CD4-positive, alpha-beta memory T cell (primary cell): ENCODE measurements around the gene TM4SF20. TPM values are rescaled to one million over a fixed set of nuclear protein-coding genes. Genes with fewer than 3 reads are reported as not detected.

Experiments
- CTCF ChIA-PET: fragments of 350-600 bp; sonication (Branson Sonifier 250); formaldehyde crosslinking; loops from one replicate; lab custom pipeline; 2021; ENCODE audit warnings: inconsistent platforms; ENCODE audit not compliant: partially characterized antibody; lab: Charles Lee
- POLR2A ChIA-PET: fragments of 350-600 bp; sonication (Branson Sonifier 250); formaldehyde crosslinking; loops from one replicate; lab custom pipeline; 2021; ENCODE audit not compliant: partially characterized antibody; lab: Charles Lee
- DNase-seq, 5 donors: peaks; one replicate each; pipeline versions ENCODE4 v3.0.0 to v3.0.0-alpha.2; 2020 to 2022; ENCODE audit warnings: mixed read lengths in 1 of 5
- H3K27ac ChIP-seq: one replicate; pipeline ENCODE4 v1.7.0; 2013; ENCODE audit warnings: low read depth, low read length
- H3K27me3 ChIP-seq: 2 replicates; pipeline ENCODE4 v1.7.0; 2013; ENCODE audit warnings: mild to moderate bottlenecking, low read length, moderate library complexity; ENCODE audit not compliant: insufficient read depth
- H3K36me3 ChIP-seq: 2 replicates; pipeline ENCODE4 v1.7.0; 2013; ENCODE audit warnings: mild to moderate bottlenecking, low read length, moderate library complexity; ENCODE audit not compliant: insufficient read depth
- H3K4me1 ChIP-seq: 2 replicates; pipeline ENCODE4 v1.7.0; 2013; ENCODE audit warnings: mild to moderate bottlenecking, low read length, moderate library complexity; ENCODE audit not compliant: insufficient read depth
- H3K4me3 ChIP-seq, 2 donors: one replicate each; pipeline ENCODE4 v1.7.0; 2013; ENCODE audit warnings: low read length in 2 of 2, mild to moderate bottlenecking in 1 of 2
- H3K9me3 ChIP-seq, 2 donors: one replicate each; pipeline ENCODE4 v1.7.0; 2013; ENCODE audit warnings: low read length in 2 of 2, control low read depth in 1 of 2; ENCODE audit not compliant: control insufficient read depth in 1 of 2
- H3K27ac Mint-ChIP-seq, 7 donors: one replicate each; pipeline ENCODE4 v1.8.0; 2020 to 2021; ENCODE audit warnings: mixed read lengths in 7 of 7, mild to moderate bottlenecking in 6 of 7, inconsistent platforms in 3 of 7, moderate library complexity in 3 of 7
- H3K27me3 Mint-ChIP-seq, 2 donors: one replicate each; pipeline ENCODE4 v1.8.0; 2020 to 2021; ENCODE audit warnings: mixed read lengths in 2 of 2
- H3K36me3 Mint-ChIP-seq, 2 donors: one replicate each; pipeline ENCODE4 v1.8.0; 2020 to 2021; ENCODE audit warnings: mixed read lengths in 2 of 2, inconsistent platforms in 1 of 2, mild to moderate bottlenecking in 1 of 2
- H3K4me1 Mint-ChIP-seq, 4 donors: one replicate each; pipeline ENCODE4 v1.8.0; 2020 to 2021; ENCODE audit warnings: mixed read lengths in 4 of 4, mild to moderate bottlenecking in 1 of 4
- H3K4me3 Mint-ChIP-seq, 8 donors: one replicate each; pipeline ENCODE4 v1.8.0; 2020 to 2021; ENCODE audit warnings: mixed read lengths in 8 of 8, mild to moderate bottlenecking in 7 of 8, moderate library complexity in 6 of 8, inconsistent platforms in 3 of 8
- H3K9me3 Mint-ChIP-seq, 8 donors: one replicate each; pipeline ENCODE4 v1.8.0; 2020 to 2021; ENCODE audit warnings: mixed read lengths in 8 of 8, mild to moderate bottlenecking in 5 of 8, inconsistent platforms in 3 of 8, moderate library complexity in 1 of 8
- intact Hi-C: fragments of 100-400 bp; cut with micrococcal nuclease; formaldehyde crosslinking; loops from one replicate; pipeline ENCODE4 v1.15.1; 2023
- polyA plus RNA-seq, 2 donors: library from polyadenylated mRNA; unstranded; fragments of 300-500 nt; fragmentation: Illumina TruSeq; gene quantifications; one replicate each; pipeline ENCODE4 v1.2.3, GENCODE V29; 2021
- total RNA-seq, 2 experiments: library from RNA; stranded (reverse); gene quantifications; one replicate each; pipeline ENCODE4 v1.2.3, GENCODE V29; 2021

The TM4SF20 gene
- total and polyA plus RNA-seq, 4 experiments from 2014 or later: not detected

- peaks cover 0 to 12% (median 3%) of the 10 kb centered on the region in 4 donors for H3K4me1 Mint-ChIP-seq
- peak overlapping the region in 1 of 7 donors; percentile 71 for H3K27ac Mint-ChIP-seq
- H3K9me3 Mint-ChIP-seq: no peaks in the 10 kb centered on the region
- Histone ChIP-seq H3K4me1 (no peaks in the 10 kb centered on the region), H3K4me3 (no peak overlapping the region), H3K9me3 (no peaks in the 10 kb centered on the region), H3K27me3 (no peaks in the 10 kb centered on the region), H3K27ac (no peak overlapping the region), H3K36me3 (no peaks in the 10 kb centered on the region)
- no peaks in the 10 kb centered on the region for H3K36me3 Mint-ChIP-seq
- DNase-seq: no peak
- no peak overlapping the region for H3K4me3 Mint-ChIP-seq
- CTCF ChIA-PET: no interaction called here
- intact Hi-C loops: no loop called here
- POLR2A ChIA-PET: no interaction called here
- H3K27me3 Mint-ChIP-seq: peaks cover 0 to 3% of the 10 kb centered on the region in 2 donors
Measured at GRCh38 chr2:227397562-227397961, 18.5 kb upstream of the TM4SF20 start.

- H3K4me1 Mint-ChIP-seq: peaks cover 0 to 12% (median 3%) of the 10 kb centered on the region in 4 donors
- no peaks in the 10 kb centered on the region for H3K9me3 Mint-ChIP-seq
- H3K4me1 ChIP-seq: no peaks in the 10 kb centered on the region
- no peaks in the 10 kb centered on the region for H3K9me3 ChIP-seq
- no peak for DNase-seq
- no peak overlapping the region for H3K27ac Mint-ChIP-seq
- no peaks in the 10 kb centered on the region for H3K36me3 ChIP-seq
- H3K27ac ChIP-seq: no peak overlapping the region
- no peaks in the 10 kb centered on the region for H3K36me3 Mint-ChIP-seq
- ChIA-PET POLR2A (no interaction called here), CTCF (no interaction called here)
- no peak overlapping the region for H3K4me3 ChIP-seq
- no peaks in the 10 kb centered on the region for H3K27me3 ChIP-seq
- intact Hi-C loops: no loop called here
- no peak overlapping the region for H3K4me3 Mint-ChIP-seq
- no peaks in the 10 kb centered on the region for H3K27me3 Mint-ChIP-seq
Measured at GRCh38 chr2:227395556-227395955, 16.4 kb upstream of the TM4SF20 start.

- POLR2A ChIA-PET: no interaction called here
- CTCF ChIA-PET: no interaction called here
- H3K36me3 ChIP-seq: no peaks in the 10 kb centered on the region
- no peak overlapping the region for H3K4me3 Mint-ChIP-seq
- DNase-seq: no peak
- no peak overlapping the region for H3K27ac ChIP-seq
- H3K9me3 ChIP-seq: no peaks in the 10 kb centered on the region
- no peaks in the 10 kb centered on the region for H3K27me3 Mint-ChIP-seq
- H3K36me3 Mint-ChIP-seq: no peaks in the 10 kb centered on the region
- H3K27ac Mint-ChIP-seq: peak overlapping the region in 1 of 7 donors; percentile 35
- peaks cover 0 to 12% (median 3%) of the 10 kb centered on the region in 4 donors for H3K4me1 Mint-ChIP-seq
- no peaks in the 10 kb centered on the region for H3K9me3 Mint-ChIP-seq
- H3K4me1 ChIP-seq: no peaks in the 10 kb centered on the region
- intact Hi-C loops: no loop called here
- no peaks in the 10 kb centered on the region for H3K27me3 ChIP-seq
- H3K4me3 ChIP-seq: no peak overlapping the region
Measured at GRCh38 chr2:227394401-227394800, 15.3 kb upstream of the TM4SF20 start.

GRCh38 chr2:227390468-227391256 is 11.6 kb upstream of the TM4SF20 start:
- intact Hi-C loops: no loop called here
- CTCF ChIA-PET: no interaction called here

GRCh38 chr2:227389661-227390060 is 10.6 kb upstream of the TM4SF20 start:
- intact Hi-C loops: no loop called here
- Mint-ChIP-seq H3K9me3 (no peaks in the 10 kb centered on the region), H3K4me1 (no peaks in the 10 kb centered on the region), H3K27me3 (no peaks in the 10 kb centered on the region), H3K36me3 (no peaks in the 10 kb centered on the region), H3K4me3 (no peak overlapping the region), H3K27ac (no peak overlapping the region)
- DNase-seq: no peak
- no peaks in the 10 kb centered on the region for H3K27me3 ChIP-seq
- CTCF ChIA-PET: no interaction called here
- no peaks in the 10 kb centered on the region for H3K4me1 ChIP-seq
- H3K4me3 ChIP-seq: no peak overlapping the region
- no peak overlapping the region for H3K27ac ChIP-seq
- POLR2A ChIA-PET: interaction anchor here (0.6 kb wide), 1 partner anchor 40 kb away, joined by 3 read pairs; no protein-coding TSS in a partner anchor
- no peaks in the 10 kb centered on the region for H3K9me3 ChIP-seq
- H3K36me3 ChIP-seq: no peaks in the 10 kb centered on the region

More at GRCh38 chr2:227390468-227391256, 11.6 kb upstream of the TM4SF20 start:
- H3K27me3 ChIP-seq: no peaks in the 10 kb centered on the region
- Mint-ChIP-seq H3K4me1 (no peaks in the 10 kb centered on the region), H3K36me3 (no peaks in the 10 kb centered on the region), H3K27me3 (no peaks in the 10 kb centered on the region), H3K27ac (no peak overlapping the region), H3K9me3 (no peaks in the 10 kb centered on the region), H3K4me3 (no peak overlapping the region)
- H3K27ac ChIP-seq: no peak overlapping the region
- no peaks in the 10 kb centered on the region for H3K9me3 ChIP-seq
- DNase-seq: no peak
- H3K4me3 ChIP-seq: no peak overlapping the region
- no peaks in the 10 kb centered on the region for H3K4me1 ChIP-seq
- no peaks in the 10 kb centered on the region for H3K36me3 ChIP-seq
- POLR2A ChIA-PET: no interaction called here

GRCh38 chr2:227389231-227389630 is 10.1 kb upstream of the TM4SF20 start:
- Histone ChIP-seq H3K9me3 (no peaks in the 10 kb centered on the region), H3K27ac (no peak overlapping the region), H3K27me3 (no peaks in the 10 kb centered on the region), H3K4me3 (no peak overlapping the region), H3K36me3 (no peaks in the 10 kb centered on the region), H3K4me1 (no peaks in the 10 kb centered on the region)
- no peaks in the 10 kb centered on the region for H3K4me1 Mint-ChIP-seq
- CTCF ChIA-PET: no interaction called here
- intact Hi-C loops: no loop called here
- no peaks in the 10 kb centered on the region for H3K36me3 Mint-ChIP-seq
- H3K27ac Mint-ChIP-seq: no peak overlapping the region
- POLR2A ChIA-PET: interaction anchor here (0.6 kb wide), 1 partner anchor 39 kb away, joined by 3 read pairs; no protein-coding TSS in a partner anchor
- H3K27me3 Mint-ChIP-seq: no peaks in the 10 kb centered on the region
- no peak for DNase-seq
- H3K9me3 Mint-ChIP-seq: no peaks in the 10 kb centered on the region
- H3K4me3 Mint-ChIP-seq: no peak overlapping the region

- DNase-seq: no peak
- intact Hi-C loops: no loop called here
- no peaks in the 10 kb centered on the region for H3K27me3 ChIP-seq
- H3K4me3 ChIP-seq: no peak overlapping the region
- H3K4me3 Mint-ChIP-seq: no peak overlapping the region
- no peaks in the 10 kb centered on the region for H3K9me3 Mint-ChIP-seq
- H3K4me1 ChIP-seq: no peaks in the 10 kb centered on the region
- no peaks in the 10 kb centered on the region for H3K4me1 Mint-ChIP-seq
- no peak overlapping the region for H3K27ac ChIP-seq
- CTCF ChIA-PET: no interaction called here
- peaks cover 0 to 3% of the 10 kb centered on the region in 2 donors for H3K27me3 Mint-ChIP-seq
- POLR2A ChIA-PET: no interaction called here
- no peak overlapping the region for H3K27ac Mint-ChIP-seq
- no peaks in the 10 kb centered on the region for H3K36me3 ChIP-seq
- no peaks in the 10 kb centered on the region for H3K9me3 ChIP-seq
- no peaks in the 10 kb centered on the region for H3K36me3 Mint-ChIP-seq
Measured at GRCh38 chr2:227388537-227389011, 9.5 kb upstream of the TM4SF20 start.
